ENCODE results near the gene EPB42.

The EPB42 gene

GRCh38 chr15:43212299-43212698 is 8.5 kb downstream of the EPB42 start:
- H2AFZ ChIP-seq = no peak overlapping the region
- no peaks in the 10 kb centered on the region for H3K9me3 ChIP-seq (ENCODE audit: control insufficient read depth, low read length)
- H3K4me1 ChIP-seq = no peaks in the 10 kb centered on the region
- no peak overlapping the region for H3K4me3 ChIP-seq (ENCODE audit: low read depth, low read length)
- H3K27me3 ChIP-seq (ENCODE audit: control insufficient read depth, insufficient read depth, low read length) = no peaks in the 10 kb centered on the region
- H3K4me2 ChIP-seq (ENCODE audit: low read length) = no peak overlapping the region
- no peak overlapping the region for H3K9ac ChIP-seq
- no peaks in the 10 kb centered on the region for H3K79me2 ChIP-seq
- H3K36me3 ChIP-seq (ENCODE audit: control insufficient read depth, insufficient read depth, low read length) = no peaks in the 10 kb centered on the region
- H3K27ac ChIP-seq = no peak overlapping the region
- no peak for TF ChIP-seq CTCF (IDR thresholded peaks at IDR 0.05)

GRCh38 chr15:43211224-43211735 is 9.5 kb downstream of the EPB42 start:
- Histone ChIP-seq H3K36me3 (ENCODE audit: control insufficient read depth, insufficient read depth, low read length) (no peaks in the 10 kb centered on the region), H3K27me3 (ENCODE audit: control insufficient read depth, insufficient read depth, low read length) (no peaks in the 10 kb centered on the region), H3K27ac (no peak overlapping the region), H3K4me1 (no peaks in the 10 kb centered on the region), H3K4me2 (ENCODE audit: low read length) (no peak overlapping the region), H3K79me2 (no peaks in the 10 kb centered on the region), H3K9me3 (ENCODE audit: control insufficient read depth, low read length) (no peaks in the 10 kb centered on the region), H3K9ac (no peak overlapping the region), H3K4me3 (ENCODE audit: low read depth, low read length) (no peak overlapping the region), H2AFZ (no peak overlapping the region)
- TF ChIP-seq CTCF (IDR thresholded peaks at IDR 0.05) = no peak

- no peak overlapping the region for H2AFZ ChIP-seq
- no peaks in the 10 kb centered on the region for H3K79me2 ChIP-seq
- H3K9ac ChIP-seq = no peak overlapping the region
- no peak overlapping the region for H3K4me3 ChIP-seq (ENCODE audit: low read depth, low read length)
- no peak overlapping the region for H3K27ac ChIP-seq
- no peaks in the 10 kb centered on the region for H3K36me3 ChIP-seq (ENCODE audit: control insufficient read depth, insufficient read depth, low read length)
- H3K4me1 ChIP-seq = no peaks in the 10 kb centered on the region
- no peaks in the 10 kb centered on the region for H3K27me3 ChIP-seq (ENCODE audit: control insufficient read depth, insufficient read depth, low read length)
- TF ChIP-seq CTCF (IDR thresholded peaks at IDR 0.05) = no peak
- H3K4me2 ChIP-seq (ENCODE audit: low read length) = no peak overlapping the region
- no peaks in the 10 kb centered on the region for H3K9me3 ChIP-seq (ENCODE audit: control insufficient read depth, low read length)
These were observed 10.0 kb downstream of the EPB42 start for GRCh38 chr15:43210807-43211206.

GRCh38 chr15:43210172-43210745 is 10.6 kb downstream of the EPB42 start:
- no peak for TF ChIP-seq CTCF (IDR thresholded peaks at IDR 0.05)
- Histone ChIP-seq H3K27ac (no peak overlapping the region), H3K9me3 (ENCODE audit: control insufficient read depth, low read length) (no peaks in the 10 kb centered on the region), H3K27me3 (ENCODE audit: control insufficient read depth, insufficient read depth, low read length) (no peaks in the 10 kb centered on the region), H3K36me3 (ENCODE audit: control insufficient read depth, insufficient read depth, low read length) (no peaks in the 10 kb centered on the region), H3K4me1 (no peaks in the 10 kb centered on the region), H3K4me2 (ENCODE audit: low read length) (no peak overlapping the region), H3K79me2 (no peaks in the 10 kb centered on the region), H2AFZ (no peak overlapping the region), H3K4me3 (ENCODE audit: low read depth, low read length) (no peak overlapping the region), H3K9ac (no peak overlapping the region)

All from parathyroid adenoma (tissue), 2 donors.